Upper lobe of left lung (tissue), 6 donors: ENCODE results near the gene EPHB1. TPM values are rescaled to one million over a fixed set of nuclear protein-coding genes. Genes with fewer than 3 reads are reported as not detected.

Experiments
- ATAC-seq, 2 donors: fragments of 200-7000 bp; cut with Tn5 transposase; one replicate each; pipeline ENCODE4 v1.9.1; 2022; ENCODE audit warnings: mild to moderate bottlenecking in 2 of 2, moderate library complexity in 2 of 2; ENCODE audit not compliant: low FRiP score in 2 of 2
- DNase-seq, 2 donors: peaks; one replicate each; pipeline ENCODE4 v3.0.0-alpha.2; 2019 to 2020
- H3K27ac ChIP-seq, 4 donors: fragments of 200-600 bp; sonication (generic); one replicate each; pipeline ENCODE4 v1.5.1; 2016 to 2019
- H3K27me3 ChIP-seq, 4 donors: fragments of 200-600 bp; sonication (generic); one replicate each; pipeline ENCODE4 v1.5.1; 2017 to 2019
- H3K36me3 ChIP-seq, 4 donors: fragments of 200-600 bp; sonication (generic); one replicate each; pipeline ENCODE4 v1.5.1; 2016 to 2019
- H3K4me1 ChIP-seq, 4 donors: fragments of 200-600 bp; sonication (generic); one replicate each; pipeline ENCODE4 v1.5.1; 2018 to 2019
- H3K4me3 ChIP-seq, 4 donors: fragments of 200-600 bp; sonication (generic); one replicate each; pipeline ENCODE4 v1.5.1; 2017 to 2019; ENCODE audit warnings: mild to moderate bottlenecking in 2 of 4, moderate library complexity in 1 of 4
- H3K9me3 ChIP-seq, 4 donors: fragments of 200-600 bp; sonication (generic); one replicate each; pipeline ENCODE4 v1.5.1; 2018 to 2019
- EP300 ChIP-seq, 4 donors: sonication (generic); formaldehyde crosslinking; IDR thresholded peaks; one replicate each; pipeline ENCODE4 v1.5.1; 2017; ENCODE audit warnings: antibody characterized with exemption in 4 of 4, control low read depth in 2 of 4
- POLR2A ChIP-seq, 4 donors: fragments of 450-650 bp; IDR thresholded peaks; one replicate each; pipeline ENCODE4 v1.5.1; 2016 to 2017; ENCODE audit warnings: antibody characterized with exemption in 4 of 4, mild to moderate bottlenecking in 2 of 4
- POLR2AphosphoS5 ChIP-seq, 2 donors: sonication (generic); formaldehyde crosslinking; IDR thresholded peaks; one replicate each; pipeline ENCODE4 v1.5.1; 2017; ENCODE audit warnings: antibody characterized with exemption in 2 of 2
- WGBS, 2 donors: methylation state at CpG; one replicate each; pipeline ENCODE4 v1.1.5; 2017 to 2018; 5-methylcytosine and 5-hydroxymethylcytosine counted together
- total RNA-seq, 6 donors: library from RNA; depleted of rRNA in 4 of 6; stranded (reverse); fragments of >200 nt in 4 of 6; gene quantifications; one replicate each; pipeline versions ENCODE4 v1.1.0 to v1.2.1, GENCODE V29; 2016 to 2021
- TF ChIP-seq, protein P1 (sequence below), 6 experiments: fragments of 450-650 bp in 4 of 6; fragments of 200-600 bp in 2 of 6; sonication (generic) in 2 of 6; IDR thresholded peaks; one replicate each; pipeline ENCODE4 v1.5.1; 2016 to 2019; ENCODE audit warnings: antibody characterized with exemption in 6 of 6
- donor health status: DM: no; HTN: no; CAD: no; lungs with moderate emphysema.
- donor health status: DM: no; HTN: yes; CAD: no; lungs with severe emphysema.

The EPHB1 gene
- total RNA-seq, 6 donors from 2014 or later = 1.3 to 14.6 (median 2.4) TPM; not detected in 1

DNA sequence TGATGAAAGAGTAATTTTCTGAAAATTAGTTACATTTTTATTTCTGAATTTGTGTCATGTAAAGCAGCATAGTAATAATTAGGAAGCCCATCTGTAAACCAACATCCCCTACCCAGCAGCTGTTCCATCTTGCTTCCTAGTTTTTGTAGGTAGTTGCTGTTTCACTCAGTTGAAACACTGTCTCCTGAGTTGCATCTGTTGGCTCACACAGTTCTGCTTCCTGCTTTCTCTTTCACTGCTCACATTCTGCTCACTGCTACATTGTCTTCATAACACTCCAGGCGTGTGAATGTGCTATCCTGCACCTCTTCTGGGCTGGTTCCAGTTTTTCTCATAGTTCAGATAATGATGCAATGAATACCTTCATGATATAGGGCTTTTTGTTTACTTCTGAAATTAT is 123.4 kb downstream of the EPHB1 start:
- no peak for ATAC-seq
- H3K27ac ChIP-seq = no peak overlapping the region
- 7 to 16% methylated on average over 1 of the region's 1 CpG for WGBS, 2 donors
- no peaks in the 10 kb centered on the region for H3K9me3 ChIP-seq
- DNase-seq = no peak
- no peak overlapping the region for H3K4me3 ChIP-seq
- no peaks in the 10 kb centered on the region for H3K4me1 ChIP-seq
- H3K36me3 ChIP-seq = no peaks in the 10 kb centered on the region
- TF ChIP-seq, protein P1, sequence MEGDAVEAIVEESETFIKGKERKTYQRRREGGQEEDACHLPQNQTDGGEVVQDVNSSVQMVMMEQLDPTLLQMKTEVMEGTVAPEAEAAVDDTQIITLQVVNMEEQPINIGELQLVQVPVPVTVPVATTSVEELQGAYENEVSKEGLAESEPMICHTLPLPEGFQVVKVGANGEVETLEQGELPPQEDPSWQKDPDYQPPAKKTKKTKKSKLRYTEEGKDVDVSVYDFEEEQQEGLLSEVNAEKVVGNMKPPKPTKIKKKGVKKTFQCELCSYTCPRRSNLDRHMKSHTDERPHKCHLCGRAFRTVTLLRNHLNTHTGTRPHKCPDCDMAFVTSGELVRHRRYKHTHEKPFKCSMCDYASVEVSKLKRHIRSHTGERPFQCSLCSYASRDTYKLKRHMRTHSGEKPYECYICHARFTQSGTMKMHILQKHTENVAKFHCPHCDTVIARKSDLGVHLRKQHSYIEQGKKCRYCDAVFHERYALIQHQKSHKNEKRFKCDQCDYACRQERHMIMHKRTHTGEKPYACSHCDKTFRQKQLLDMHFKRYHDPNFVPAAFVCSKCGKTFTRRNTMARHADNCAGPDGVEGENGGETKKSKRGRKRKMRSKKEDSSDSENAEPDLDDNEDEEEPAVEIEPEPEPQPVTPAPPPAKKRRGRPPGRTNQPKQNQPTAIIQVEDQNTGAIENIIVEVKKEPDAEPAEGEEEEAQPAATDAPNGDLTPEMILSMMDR (IDR thresholded peaks at IDR 0.05) = no peak
- TF ChIP-seq POLR2A (IDR thresholded peaks at IDR 0.05) = no peak
- no peak for TF ChIP-seq EP300 (IDR thresholded peaks at IDR 0.05)
- no peak for TF ChIP-seq POLR2AphosphoS5 (IDR thresholded peaks at IDR 0.05)
- no peaks in the 10 kb centered on the region for H3K27me3 ChIP-seq

DNA sequence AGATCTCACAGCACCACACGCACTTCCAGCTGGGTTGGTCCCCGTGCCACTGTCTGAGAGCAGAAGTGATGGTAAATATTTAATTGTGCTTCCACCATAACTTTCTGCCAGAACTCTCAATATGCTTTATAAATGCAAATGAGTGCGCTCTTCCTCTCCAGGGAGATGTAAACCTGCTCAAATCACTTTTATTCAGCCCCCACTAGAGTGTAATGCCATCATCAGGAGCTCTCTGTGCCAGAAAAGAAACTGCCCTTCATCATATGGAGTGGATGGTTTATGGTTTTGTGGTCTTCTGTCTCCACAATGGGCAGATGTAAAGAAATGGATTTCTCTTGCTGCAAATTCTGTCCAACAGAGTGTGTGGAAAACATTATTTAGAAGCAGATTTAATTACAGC is 127.0 kb downstream of the EPHB1 start:
- H3K27me3 ChIP-seq = no peaks in the 10 kb centered on the region
- no peak for ATAC-seq

DNA sequence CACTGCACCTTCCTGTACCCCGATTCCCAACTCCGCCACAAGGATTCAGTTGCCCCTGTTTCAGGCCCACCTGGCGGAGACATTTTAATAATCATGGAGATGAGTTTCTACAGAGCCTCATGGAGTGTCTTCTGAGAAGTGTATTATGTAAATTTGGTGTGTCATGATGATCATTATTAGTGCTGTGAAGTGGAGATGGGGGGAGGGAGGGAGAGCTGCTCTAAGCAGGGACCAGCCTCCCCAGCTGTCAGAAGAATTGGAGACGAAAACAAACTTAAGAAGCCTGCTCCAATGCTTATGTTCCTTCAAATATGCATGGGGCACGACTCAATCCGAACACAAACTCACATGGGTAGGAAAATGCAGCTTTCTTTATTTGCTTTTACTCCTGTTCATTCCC is 127.8 kb downstream of the EPHB1 start:
- WGBS, 2 donors = 87 to 90% methylated on average over 6 of the region's 6 CpGs
- Histone ChIP-seq H3K27me3 (no peaks in the 10 kb centered on the region), H3K27ac (no peak overlapping the region), H3K4me1 (no peaks in the 10 kb centered on the region), H3K9me3 (peaks cover 0 to 9% (median 3%) of the 10 kb centered on the region in 4 donors), H3K36me3 (no peaks in the 10 kb centered on the region), H3K4me3 (no peak overlapping the region)
- TF ChIP-seq, protein P1 (IDR thresholded peaks at IDR 0.05) = no peak
- TF ChIP-seq POLR2A (IDR thresholded peaks at IDR 0.05) = no peak
- no peak for DNase-seq
- ATAC-seq = no peak

More for the DNA sequence above, 127.0 kb downstream of the EPHB1 start:
- no peaks in the 10 kb centered on the region for H3K36me3 ChIP-seq
- H3K27ac ChIP-seq = no peak overlapping the region
- TF ChIP-seq, protein P1 (IDR thresholded peaks at IDR 0.05) = no peak
- no peak for TF ChIP-seq POLR2AphosphoS5 (IDR thresholded peaks at IDR 0.05)
- TF ChIP-seq EP300 (IDR thresholded peaks at IDR 0.05) = no peak
- no peak for TF ChIP-seq POLR2A (IDR thresholded peaks at IDR 0.05)
- no peak for DNase-seq
- WGBS, 2 donors = 88 to 94% methylated on average over 3 of the region's 3 CpGs
- H3K4me1 ChIP-seq = no peaks in the 10 kb centered on the region
- no peak overlapping the region for H3K4me3 ChIP-seq
- H3K9me3 ChIP-seq = peaks cover 0 to 9% (median 3%) of the 10 kb centered on the region in 4 donors

DNA sequence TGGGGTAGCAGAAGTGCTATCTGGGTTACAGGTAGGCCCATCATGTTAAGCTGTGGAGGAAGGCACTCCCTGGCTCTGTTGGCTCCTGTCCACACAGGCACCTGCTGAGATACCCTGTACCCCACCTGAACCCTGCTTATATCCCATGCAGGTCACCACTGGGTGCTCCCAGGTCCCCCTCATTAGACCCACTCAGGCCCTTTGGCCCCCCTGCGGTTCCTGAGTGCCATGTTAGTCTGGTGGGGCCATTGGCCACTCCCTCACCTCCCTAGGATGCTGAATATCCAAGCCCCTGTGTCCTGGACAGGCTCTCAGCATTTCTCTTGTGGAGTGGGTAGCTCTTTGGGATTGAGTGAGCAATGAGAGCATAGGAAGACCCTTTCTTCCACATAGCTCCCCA is 128.2 kb downstream of the EPHB1 start:
- 71 to 82% methylated on average over 1 of the region's 1 CpG for WGBS, 2 donors
- Histone ChIP-seq H3K27ac (no peak overlapping the region), H3K9me3 (peaks cover 0 to 9% (median 3%) of the 10 kb centered on the region in 4 donors), H3K36me3 (no peaks in the 10 kb centered on the region), H3K4me1 (no peaks in the 10 kb centered on the region), H3K4me3 (no peak overlapping the region), H3K27me3 (no peaks in the 10 kb centered on the region)
- ATAC-seq (no peak), DNase-seq (no peak)
- TF ChIP-seq EP300 (IDR thresholded peaks at IDR 0.05) = no peak
- TF ChIP-seq POLR2AphosphoS5 (IDR thresholded peaks at IDR 0.05) = no peak
- TF ChIP-seq, protein P1 (IDR thresholded peaks at IDR 0.05) = no peak
- no peak for TF ChIP-seq POLR2A (IDR thresholded peaks at IDR 0.05)

DNA sequence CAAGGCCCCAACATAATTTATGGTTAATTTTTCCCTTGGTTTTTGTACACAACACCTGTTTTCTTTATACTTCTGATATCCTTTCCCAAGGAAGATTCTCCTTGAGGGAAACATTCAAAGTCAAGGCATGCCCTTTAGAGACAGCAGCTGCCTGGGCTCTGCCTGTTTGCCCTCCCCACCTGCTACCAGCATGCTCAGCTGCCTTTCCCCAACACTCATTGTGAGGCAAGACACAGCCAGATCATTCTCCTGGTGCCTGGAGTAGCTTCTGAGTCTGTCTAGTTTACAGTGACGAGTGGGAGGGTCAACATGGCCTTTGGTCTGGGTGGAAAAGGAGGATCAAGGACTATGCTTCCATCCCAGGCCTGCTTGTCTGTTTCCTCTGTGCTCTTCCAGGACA is 132.5 kb downstream of the EPHB1 start:
- 88 to 90% methylated on average over 1 of the region's 1 CpG for WGBS, 2 donors
- ATAC-seq (no peak), DNase-seq (no peak)
- Histone ChIP-seq H3K36me3 (no peaks in the 10 kb centered on the region), H3K4me1 (no peaks in the 10 kb centered on the region), H3K4me3 (no peak overlapping the region), H3K9me3 (peaks cover 0 to 9% (median 3%) of the 10 kb centered on the region in 4 donors), H3K27ac (no peak overlapping the region), H3K27me3 (no peaks in the 10 kb centered on the region)
- TF ChIP-seq EP300 (IDR thresholded peaks at IDR 0.05) (no peak), POLR2A (IDR thresholded peaks at IDR 0.05) (no peak), POLR2AphosphoS5 (IDR thresholded peaks at IDR 0.05) (no peak)
- TF ChIP-seq, protein P1 (IDR thresholded peaks at IDR 0.05) = no peak
